22Rv1 (cell line): ENCODE data around the gene SHQ1.

ENCODE experiments used
- H3K27ac ChIP-seq: fragments of 450-650 bp; 2 replicates; pipeline ENCODE4 v1.5.1; 2017
- ZFX ChIP-seq: fragments of 450-650 bp; IDR thresholded peaks from 2 replicates; pipeline ENCODE4 v1.6.1; 2017; ENCODE audit warnings: antibody characterized with exemption, borderline replicate concordance
- TF ChIP-seq, protein P1 (sequence below): fragments of 450-650 bp; IDR thresholded peaks from 2 replicates; pipeline ENCODE4 v1.5.1; 2017; ENCODE audit warnings: mild to moderate bottlenecking

SHQ1 gene

DNA sequence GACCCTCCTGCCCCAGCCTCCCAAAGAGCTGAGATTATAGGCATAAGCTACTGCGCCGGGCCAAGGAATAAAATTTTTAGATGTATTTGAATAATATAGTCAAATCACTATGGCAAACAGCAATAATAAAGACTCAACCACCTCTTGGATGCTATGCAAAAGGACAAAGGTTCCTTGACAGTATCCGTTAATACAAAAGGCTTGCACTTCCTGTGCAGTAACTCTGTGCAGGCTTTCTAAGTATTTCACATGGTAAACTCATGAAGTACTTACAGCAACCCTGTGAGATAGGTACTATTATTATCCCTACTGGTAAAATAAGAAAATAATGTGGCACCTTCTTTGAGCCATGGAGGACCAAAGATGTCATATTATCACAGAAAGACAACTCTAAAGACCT, 86.8 kb downstream of the SHQ1 start:
- no peak overlapping the region for H3K27ac ChIP-seq
- TF ChIP-seq ZFX = no peak
- TF ChIP-seq, protein P1, sequence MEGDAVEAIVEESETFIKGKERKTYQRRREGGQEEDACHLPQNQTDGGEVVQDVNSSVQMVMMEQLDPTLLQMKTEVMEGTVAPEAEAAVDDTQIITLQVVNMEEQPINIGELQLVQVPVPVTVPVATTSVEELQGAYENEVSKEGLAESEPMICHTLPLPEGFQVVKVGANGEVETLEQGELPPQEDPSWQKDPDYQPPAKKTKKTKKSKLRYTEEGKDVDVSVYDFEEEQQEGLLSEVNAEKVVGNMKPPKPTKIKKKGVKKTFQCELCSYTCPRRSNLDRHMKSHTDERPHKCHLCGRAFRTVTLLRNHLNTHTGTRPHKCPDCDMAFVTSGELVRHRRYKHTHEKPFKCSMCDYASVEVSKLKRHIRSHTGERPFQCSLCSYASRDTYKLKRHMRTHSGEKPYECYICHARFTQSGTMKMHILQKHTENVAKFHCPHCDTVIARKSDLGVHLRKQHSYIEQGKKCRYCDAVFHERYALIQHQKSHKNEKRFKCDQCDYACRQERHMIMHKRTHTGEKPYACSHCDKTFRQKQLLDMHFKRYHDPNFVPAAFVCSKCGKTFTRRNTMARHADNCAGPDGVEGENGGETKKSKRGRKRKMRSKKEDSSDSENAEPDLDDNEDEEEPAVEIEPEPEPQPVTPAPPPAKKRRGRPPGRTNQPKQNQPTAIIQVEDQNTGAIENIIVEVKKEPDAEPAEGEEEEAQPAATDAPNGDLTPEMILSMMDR = no peak

DNA sequence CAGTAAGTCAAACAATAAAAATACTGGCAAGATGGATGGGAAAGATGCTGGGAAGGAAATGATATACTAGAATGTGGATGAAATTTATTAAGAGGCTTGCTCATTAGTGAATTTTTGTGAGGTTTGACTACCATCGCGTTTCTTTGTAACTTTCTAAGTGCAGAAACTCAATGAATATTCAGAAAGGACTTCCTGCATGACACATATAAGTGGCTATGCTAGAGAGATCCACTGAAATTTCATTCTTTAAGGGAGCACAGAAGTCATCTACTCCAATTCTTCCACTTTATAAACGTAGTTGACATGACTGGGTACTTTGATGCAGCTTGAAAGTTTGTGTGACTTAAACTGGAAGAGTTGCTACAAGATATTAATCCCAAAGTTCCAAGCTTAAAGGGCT, 88.0 kb downstream of the SHQ1 start:
- H3K27ac ChIP-seq = no peak overlapping the region
- TF ChIP-seq, protein P1 = no peak
- no peak for TF ChIP-seq ZFX

DNA sequence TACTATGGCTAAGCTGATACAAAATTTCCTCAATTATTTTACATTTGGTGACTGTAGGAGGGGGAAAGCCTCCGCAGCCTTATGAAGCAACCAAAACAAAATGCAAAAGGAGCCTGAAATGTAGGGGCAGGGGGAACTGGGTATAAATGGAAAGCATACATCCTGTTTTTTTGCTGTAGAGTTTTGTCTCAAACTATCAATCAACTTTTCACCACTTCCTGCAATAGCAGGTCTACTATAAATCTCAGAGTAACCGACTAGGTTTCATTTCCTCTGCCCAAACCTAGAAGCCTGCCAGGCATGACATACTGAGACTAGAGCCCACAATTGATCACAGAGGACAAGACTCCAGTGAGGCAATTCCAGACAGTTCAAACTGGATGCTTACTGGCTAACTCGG, 91.3 kb downstream of the SHQ1 start:
- TF ChIP-seq, protein P1 = no peak
- TF ChIP-seq ZFX = no peak
- no peak overlapping the region for H3K27ac ChIP-seq

DNA sequence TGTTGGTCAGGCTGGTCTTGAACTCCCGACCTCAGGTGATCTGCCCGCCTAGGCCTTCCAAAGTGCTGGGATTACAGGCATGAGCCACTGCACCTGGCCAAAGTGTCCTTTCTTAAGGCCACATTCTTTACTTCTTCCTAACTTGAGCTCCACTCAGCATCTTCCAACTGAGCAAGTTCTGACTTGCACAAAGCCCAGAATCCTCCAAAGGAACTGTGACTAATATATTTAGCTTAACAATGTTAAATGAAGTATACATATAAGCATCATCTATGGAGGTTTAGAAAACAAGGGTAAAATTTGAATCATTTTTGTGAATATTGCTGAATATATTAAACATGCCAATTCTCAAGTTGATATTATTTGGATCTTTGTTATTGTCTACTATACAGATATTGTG, 93.7 kb downstream of the SHQ1 start:
- TF ChIP-seq, protein P1 = no peak
- no peak overlapping the region for H3K27ac ChIP-seq

DNA sequence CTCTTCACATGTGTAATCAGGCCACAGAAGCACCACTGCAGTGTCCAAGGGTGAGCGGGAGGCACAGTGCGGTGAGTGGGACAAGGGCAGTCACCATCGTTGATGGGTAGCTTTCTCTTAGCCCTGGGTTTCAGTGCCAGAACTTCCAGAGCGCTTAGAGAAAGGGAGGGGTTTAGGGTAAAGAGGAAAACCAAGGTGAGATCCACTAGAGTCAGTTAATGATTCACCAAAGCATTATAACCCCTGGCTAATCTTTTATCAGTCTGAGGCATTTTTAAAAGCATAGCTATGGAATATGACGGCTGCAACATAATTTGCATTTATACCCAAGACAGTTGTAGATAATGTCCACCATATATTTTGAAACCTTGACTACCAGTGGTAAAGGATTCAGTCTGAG, 94.8 kb downstream of the SHQ1 start:
- no peak overlapping the region for H3K27ac ChIP-seq
- no peak for TF ChIP-seq ZFX
- TF ChIP-seq, protein P1 = no peak

DNA sequence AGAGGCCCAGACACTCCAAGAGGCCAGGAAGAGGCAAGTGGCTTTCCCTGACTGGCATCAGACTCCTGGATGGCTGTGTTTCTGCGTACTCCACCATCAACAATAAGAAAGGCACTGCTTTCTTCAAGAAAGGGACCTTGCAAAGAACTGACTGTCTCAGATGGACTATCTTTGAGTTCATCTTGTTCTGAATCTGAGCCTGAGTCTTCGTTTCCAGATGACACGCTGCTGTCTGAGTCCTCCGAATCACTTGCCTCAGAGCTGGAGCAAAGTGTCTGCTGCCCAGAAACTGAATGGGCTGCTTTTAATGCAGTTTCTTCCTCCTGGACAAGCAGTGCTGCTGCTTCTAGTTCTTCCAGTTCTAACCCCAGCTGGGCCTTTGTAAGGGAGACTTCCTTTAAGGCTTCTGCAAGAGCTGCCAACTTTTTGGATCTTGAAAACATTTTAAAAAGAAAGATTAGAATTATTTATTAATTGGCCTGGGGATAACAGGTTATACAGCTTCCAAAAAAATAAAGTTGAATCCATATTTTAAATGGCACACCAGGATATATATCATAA, 97.8 kb downstream of the SHQ1 start:
- TF ChIP-seq, protein P1 = no peak
- TF ChIP-seq ZFX = no peak
- peak overlapping the region; percentile 26; the same call in 1 of the 2 replicates for H3K27ac ChIP-seq

DNA sequence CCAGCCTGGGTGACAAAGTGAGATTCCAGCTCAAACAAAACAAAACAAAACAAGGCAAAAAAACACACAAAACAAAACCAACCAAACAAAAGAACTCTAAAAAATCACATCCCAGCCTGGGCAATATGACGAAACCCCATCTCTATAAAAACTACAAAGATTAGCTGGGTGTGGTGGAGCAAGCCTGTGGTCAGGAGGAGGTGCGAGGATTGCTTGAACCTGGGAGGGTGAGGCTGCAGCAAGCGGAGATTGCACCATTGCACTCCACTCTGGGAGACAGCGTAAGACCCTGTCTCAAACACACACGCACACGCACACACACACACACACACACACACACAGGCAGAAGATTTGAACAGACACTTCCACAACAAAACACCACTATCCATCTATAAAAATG, 99.6 kb downstream of the SHQ1 start:
- no peak for TF ChIP-seq ZFX
- TF ChIP-seq, protein P1 = no peak
- no peak overlapping the region for H3K27ac ChIP-seq
